K562 (cell line): ENCODE results near the gene NECAB3. TPM values are rescaled to one million over a fixed set of nuclear protein-coding genes. Genes with fewer than 3 reads are reported as not detected.

Source experiments
- CREB3 ChIP-seq: fragments of 450-650 bp; conservative IDR thresholded peaks from 2 replicates; pipeline ENCODE4 v1.6.1; 2016; ENCODE audit warnings: missing genetic modification characterization, low read depth, mild to moderate bottlenecking, missing compliant biosample characterization, moderate library complexity
- CREBBP ChIP-seq: IDR thresholded peaks from one replicate; pipeline ENCODE4 v1.6.1; 2012; ENCODE audit warnings: low read depth, mild to moderate bottlenecking, control low read depth, inconsistent platforms, low read length
- DLX4 ChIP-seq: fragments of 250-450 bp; sonication (Bioruptor Pico); IDR thresholded peaks from 2 replicates; pipeline ENCODE4 v1.6.1; 2021; ENCODE audit warnings: mild to moderate bottlenecking
- E2F5 ChIP-seq: sonication (generic); formaldehyde crosslinking; IDR thresholded peaks from 2 replicates; pipeline ENCODE4 v1.8.0; 2022; ENCODE audit warnings: mild to moderate bottlenecking, missing genetic modification reagents
- EHMT2 ChIP-seq: fragments of 450-650 bp; IDR thresholded peaks from 2 replicates; pipeline ENCODE4 v1.6.1; 2018; ENCODE audit warnings: antibody characterized with exemption
- MAZ ChIP-seq, 2 experiments: fragments of 450-650 bp in 1 of 2; sonication (generic) in 1 of 2; formaldehyde crosslinking; IDR thresholded peaks in 1 of 2; conservative IDR thresholded peaks in 1 of 2; 2 replicates each; pipeline versions ENCODE4 v1.4.0 to v1.5.0; 2020; ENCODE audit warnings: mild to moderate bottlenecking in 1 of 2, missing genetic modification reagents in 1 of 2
- POLR2AphosphoS5 ChIP-seq: IDR thresholded peaks from 2 replicates; pipeline ENCODE4 v1.6.1; 2011; ENCODE audit warnings: mild to moderate bottlenecking, low read depth, low read length, moderate library complexity; ENCODE audit not compliant: control insufficient read depth, insufficient read depth
- SRSF7 ChIP-seq: fragments of 200-400 bp; formaldehyde crosslinking; optimal IDR thresholded peaks from 2 replicates; pipeline ENCODE3; 2017; ENCODE audit warnings: mild to moderate bottlenecking, low read depth, low read length
- YY1 ChIP-seq, 3 experiments: IDR thresholded peaks; 2 replicates each; pipeline ENCODE4 v1.6.1; 2011; ENCODE audit warnings: low read length in 2 of 3, mild to moderate bottlenecking in 2 of 3, moderate library complexity in 2 of 3, borderline replicate concordance in 1 of 3, control low read depth in 1 of 3, low read depth in 1 of 3; ENCODE audit not compliant: insufficient read depth in 3 of 3, insufficient replicate concordance in 2 of 3, control insufficient read depth in 1 of 3, insufficient read length in 1 of 3; ENCODE audit errors: extremely low read depth in 1 of 3
- ZNF407 ChIP-seq: fragments of 450-650 bp; IDR thresholded peaks from 2 replicates; pipeline ENCODE4 v1.6.1; 2016; ENCODE audit warnings: low read depth
- ZNF589 ChIP-seq: fragments of 200-800 bp; sonication (Bioruptor generic); IDR thresholded peaks from 2 replicates; pipeline ENCODE4 v1.6.1; 2016; ENCODE audit warnings: low read depth, missing genetic modification characterization, missing compliant biosample characterization
- polyA plus RNA-seq, 8 experiments: library from polyadenylated mRNA; depleted of rRNA in 4 of 8; stranded (reverse) in 5 of 8; unstranded in 3 of 8; fragments of >200 nt; fragmentation: Nextera tagmentation in 2 of 8; fragmentation: Illumina TruSeq in 1 of 8; extraction: Ambion mirVana in 2 of 8; extraction: Trizol in 1 of 8; gene quantifications; 2 replicates each; pipeline versions ENCODE4 v1.2.1 to v1.2.3, GENCODE V29; 2011 to 2014; ENCODE audit warnings: inconsistent platforms in 1 of 8, missing spikeins in 1 of 8
- total RNA-seq, 7 experiments: library from RNA; depleted of rRNA in 6 of 7; stranded (reverse); fragments of >200 nt in 6 of 7; fragmentation: Illumina TruSeq in 2 of 7; extraction: Trizol in 2 of 7; gene quantifications; 2 replicates each; pipeline versions ENCODE4 v1.2.1 to v1.2.3, GENCODE V29; 2011 to 2021; ENCODE audit warnings: low replicate concordance in 1 of 7

Gene NECAB3
- total and polyA plus RNA-seq, 9 of the 15 experiments (the other 6 are each of a cell fraction or from before 2014, with no cell fraction given) = 0.94 to 63.3 (median 31.5) TPM

GRCh38 chr20:33630507-33630906, 43.7 kb downstream of the NECAB3 start (continued):
- no peak for TF ChIP-seq ZNF407
- TF ChIP-seq POLR2AphosphoS5 = no peak
- no peak for TF ChIP-seq EHMT2
- no peak for TF ChIP-seq ZNF589 (CRISPR knock-in tag)
- TF ChIP-seq YY1 (IDR thresholded peaks at IDR 0.05; ENCODE audit: borderline replicate concordance in 1 of 3, control insufficient read depth in 1 of 3, extremely low read depth in 1 of 3, insufficient read depth in 3 of 3, insufficient read length in 1 of 3, insufficient replicate concordance in 2 of 3, low read depth in 1 of 3, low read length in 2 of 3) = no peak
- no peak for TF ChIP-seq SRSF7
- no peak for TF ChIP-seq DLX4 (CRISPR knock-in tag)
- no peak for TF ChIP-seq E2F5 (CRISPR knock-in tag)
- no peak for TF ChIP-seq MAZ (CRISPR knock-in tag; conservative IDR thresholded peaks at IDR 0.05 in 1 of 2, IDR thresholded peaks at IDR 0.05 in 1 of 2)
- no peak for TF ChIP-seq CREBBP
- TF ChIP-seq CREB3 (tag) = no peak
